RWPE2 (cell line): Measurements from ENCODE around the gene BACE2.
"Not testable (repeated sequence)": the region's sequence is repeated elsewhere in the genome, so short reads cannot be mapped to it uniquely, and the experiment has no call there.

Experiments
- ATAC-seq: fragments of 200-7000 bp; cut with Tn5 transposase; 3 replicates; pipeline ENCODE4 v1.9.1; 2021; ENCODE audit warnings: low read depth
- DNase-seq: peaks from one replicate; pipeline ENCODE4 v3.0.0-alpha.2; 2020; ENCODE audit warnings: low spot score
- H3K27ac ChIP-seq: fragments of 450-650 bp; 2 replicates; pipeline ENCODE4 v1.5.1; 2017; ENCODE audit warnings: mild to moderate bottlenecking; ENCODE audit not compliant: poor library complexity, severe bottlenecking
- H3K27me3 ChIP-seq: fragments of 250-450 bp; sonication (Bioruptor Pico); 2 replicates; pipeline ENCODE4 v1.5.1; 2021; ENCODE audit warnings: mild to moderate bottlenecking, moderate library complexity; ENCODE audit not compliant: insufficient read depth, poor library complexity, severe bottlenecking
- H3K36me3 ChIP-seq: fragments of 250-450 bp; sonication (Bioruptor Pico); 2 replicates; pipeline ENCODE4 v1.5.1; 2020; ENCODE audit warnings: low read depth, mild to moderate bottlenecking, moderate library complexity
- H3K4me1 ChIP-seq: fragments of 250-450 bp; sonication (Bioruptor Pico); 2 replicates; pipeline ENCODE4 v1.5.1; 2021; ENCODE audit warnings: mild to moderate bottlenecking, moderate library complexity; ENCODE audit not compliant: insufficient read depth, poor library complexity, severe bottlenecking
- H3K4me3 ChIP-seq: fragments of 250-450 bp; sonication (Bioruptor Pico); 2 replicates; pipeline ENCODE4 v1.5.1; 2021; ENCODE audit warnings: mild to moderate bottlenecking, moderate library complexity; ENCODE audit not compliant: severe bottlenecking
- H3K9me3 ChIP-seq: fragments of 250-450 bp; sonication (Bioruptor Pico); 2 replicates; pipeline ENCODE4 v1.5.1; 2021; ENCODE audit warnings: mild to moderate bottlenecking, moderate library complexity; ENCODE audit not compliant: severe bottlenecking
- TF ChIP-seq, protein P1 (sequence below): fragments of 450-650 bp; IDR thresholded peaks from one replicate; pipeline ENCODE4 v1.5.1; 2017; ENCODE audit warnings: mild to moderate bottlenecking, moderate library complexity; ENCODE audit not compliant: poor library complexity, severe bottlenecking

BACE2 gene

DNA sequence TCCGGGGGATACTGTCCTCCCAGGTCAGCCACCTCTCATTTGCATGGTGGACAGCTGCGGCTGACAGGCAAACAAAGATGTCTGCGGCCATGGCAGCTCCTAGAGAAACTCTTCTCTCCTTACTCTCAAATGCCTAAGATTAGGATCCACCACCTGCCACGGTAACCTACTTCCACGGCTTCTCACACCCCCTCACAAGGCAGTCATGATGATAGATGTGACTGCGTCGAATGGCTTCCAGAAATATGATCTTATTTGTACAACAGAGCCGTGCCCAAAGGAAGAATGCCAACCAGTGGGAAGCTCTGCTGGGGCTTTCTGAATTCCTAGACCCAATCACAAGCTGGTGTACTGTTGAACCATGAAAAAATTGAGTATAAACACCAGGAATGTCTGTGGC, 73.4 kb downstream of the BACE2 start:
- no peak overlapping the region for H3K27ac ChIP-seq
- H3K9me3 ChIP-seq: no peaks in the 10 kb centered on the region
- DNase-seq (no peak), ATAC-seq (no peak)
- peaks cover 23% of the 10 kb centered on the region for H3K36me3 ChIP-seq
- no peaks in the 10 kb centered on the region for H3K27me3 ChIP-seq
- H3K4me1 ChIP-seq: no peaks in the 10 kb centered on the region
- TF ChIP-seq, protein P1, sequence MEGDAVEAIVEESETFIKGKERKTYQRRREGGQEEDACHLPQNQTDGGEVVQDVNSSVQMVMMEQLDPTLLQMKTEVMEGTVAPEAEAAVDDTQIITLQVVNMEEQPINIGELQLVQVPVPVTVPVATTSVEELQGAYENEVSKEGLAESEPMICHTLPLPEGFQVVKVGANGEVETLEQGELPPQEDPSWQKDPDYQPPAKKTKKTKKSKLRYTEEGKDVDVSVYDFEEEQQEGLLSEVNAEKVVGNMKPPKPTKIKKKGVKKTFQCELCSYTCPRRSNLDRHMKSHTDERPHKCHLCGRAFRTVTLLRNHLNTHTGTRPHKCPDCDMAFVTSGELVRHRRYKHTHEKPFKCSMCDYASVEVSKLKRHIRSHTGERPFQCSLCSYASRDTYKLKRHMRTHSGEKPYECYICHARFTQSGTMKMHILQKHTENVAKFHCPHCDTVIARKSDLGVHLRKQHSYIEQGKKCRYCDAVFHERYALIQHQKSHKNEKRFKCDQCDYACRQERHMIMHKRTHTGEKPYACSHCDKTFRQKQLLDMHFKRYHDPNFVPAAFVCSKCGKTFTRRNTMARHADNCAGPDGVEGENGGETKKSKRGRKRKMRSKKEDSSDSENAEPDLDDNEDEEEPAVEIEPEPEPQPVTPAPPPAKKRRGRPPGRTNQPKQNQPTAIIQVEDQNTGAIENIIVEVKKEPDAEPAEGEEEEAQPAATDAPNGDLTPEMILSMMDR: no peak
- H3K4me3 ChIP-seq: no peak overlapping the region

DNA sequence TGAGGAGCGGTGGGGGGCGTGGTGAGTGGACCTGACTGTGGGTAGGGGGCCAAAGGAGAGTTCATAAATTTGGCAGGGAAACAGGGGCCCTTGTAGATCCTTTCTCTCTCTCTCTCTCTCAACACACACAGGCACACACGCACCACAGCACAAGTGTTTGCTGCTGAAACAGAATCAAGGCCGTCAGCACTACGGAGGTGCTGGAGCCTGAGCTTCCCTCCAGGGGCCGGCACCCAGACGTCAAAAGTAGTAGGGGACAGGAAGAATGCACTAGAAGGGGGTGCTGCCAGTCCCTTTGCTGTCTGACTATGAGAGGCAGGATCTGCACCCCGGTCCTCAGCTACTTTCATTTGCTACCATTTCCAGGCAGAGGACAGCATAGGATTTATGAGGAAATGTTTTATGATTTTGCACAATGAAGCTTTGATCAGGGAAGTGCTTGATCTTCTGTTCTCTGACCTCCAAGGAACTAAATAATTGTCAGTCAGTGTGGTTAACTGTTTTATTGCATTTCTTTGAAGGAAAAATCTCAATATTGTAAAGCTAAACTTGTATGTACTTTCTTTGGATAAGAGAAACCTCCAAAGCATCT, 74.4 kb downstream of the BACE2 start:
- TF ChIP-seq, protein P1: no peak
- Histone ChIP-seq H3K36me3 (peaks cover 21% of the 10 kb centered on the region), H3K4me1 (no peaks in the 10 kb centered on the region), H3K4me3 (no peak overlapping the region), H3K27me3 (no peaks in the 10 kb centered on the region), H3K27ac (no peak overlapping the region), H3K9me3 (no peaks in the 10 kb centered on the region)
- no peak for ATAC-seq
- DNase-seq: no peak

- peaks cover 14% of the 10 kb centered on the region for H3K36me3 ChIP-seq
- ATAC-seq: no peak
- H3K4me1 ChIP-seq: no peaks in the 10 kb centered on the region
- H3K27me3 ChIP-seq: no peaks in the 10 kb centered on the region
- H3K27ac ChIP-seq: no peak overlapping the region
- TF ChIP-seq, protein P1: no peak
- no peak overlapping the region for H3K4me3 ChIP-seq
- DNase-seq: no peak
- no peaks in the 10 kb centered on the region for H3K9me3 ChIP-seq
These were observed 75.1 kb downstream of the BACE2 start for GRCh38 chr21:41243107-41243506.

DNA sequence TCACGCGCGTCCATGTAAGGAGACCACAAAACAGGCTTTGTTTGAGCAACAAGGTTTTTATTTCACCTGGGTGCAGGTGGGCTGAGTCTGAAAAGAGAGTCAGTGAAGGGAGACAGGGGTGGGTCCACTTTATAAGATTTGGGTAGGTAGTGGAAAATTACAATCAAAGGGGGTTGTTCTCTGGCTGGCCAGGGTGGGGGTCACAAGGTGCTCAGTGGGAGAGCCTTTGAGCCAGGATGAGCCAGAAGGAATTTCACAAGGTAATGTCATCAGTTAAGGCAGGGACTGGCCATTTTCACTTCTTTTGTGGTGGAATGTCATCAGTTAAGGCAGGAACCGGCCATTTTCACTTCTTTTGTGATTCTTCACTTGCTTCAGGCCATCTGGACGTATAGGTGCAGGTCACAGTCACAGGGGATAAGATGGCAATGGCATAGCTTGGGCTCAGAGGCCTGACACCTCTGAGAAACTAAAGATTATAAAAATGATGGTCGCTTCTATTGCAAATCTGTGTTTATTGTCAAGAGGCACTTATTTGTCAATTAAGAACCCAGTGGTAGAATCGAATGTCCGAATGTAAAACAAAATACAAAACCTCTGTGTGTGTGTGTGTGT, 76.4 kb downstream of the BACE2 start:
- H3K27me3 ChIP-seq, H3K4me1 ChIP-seq, H3K27ac ChIP-seq, DNase-seq, ATAC-seq, H3K4me3 ChIP-seq, H3K9me3 ChIP-seq: not testable (repeated sequence)
- H3K36me3 ChIP-seq: peaks cover 10% of the 10 kb centered on the region

DNA sequence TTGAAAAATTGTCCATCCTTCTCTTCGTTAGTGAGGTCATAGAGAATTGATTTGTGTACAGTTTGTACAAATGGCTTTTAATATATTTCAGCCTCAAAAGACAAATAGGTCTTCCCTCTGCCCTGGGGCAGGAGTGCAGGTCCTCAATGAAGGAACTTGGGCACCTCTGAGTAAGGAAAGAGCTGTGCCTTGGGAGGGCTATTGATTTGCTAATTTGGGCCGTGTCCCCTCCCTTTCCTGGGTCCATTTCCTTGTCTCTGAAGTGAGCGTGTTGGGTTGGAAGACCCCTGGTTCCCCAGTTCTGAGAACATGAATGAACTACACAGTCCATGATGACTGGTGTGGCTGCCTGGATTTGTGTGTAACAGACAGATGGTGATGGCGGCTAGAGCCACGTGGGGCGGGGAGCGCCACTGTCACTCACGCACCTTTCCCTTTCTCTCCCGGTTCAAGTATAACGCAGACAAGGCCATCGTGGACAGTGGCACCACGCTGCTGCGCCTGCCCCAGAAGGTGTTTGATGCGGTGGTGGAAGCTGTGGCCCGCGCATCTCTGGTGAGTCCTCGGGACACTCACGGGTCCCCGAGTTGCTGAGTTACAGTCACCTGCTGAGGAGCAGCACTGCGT, 77.7 kb downstream of the BACE2 start:
- TF ChIP-seq, protein P1: no peak
- ATAC-seq: no peak
- H3K4me1 ChIP-seq: no peaks in the 10 kb centered on the region
- no peak overlapping the region for H3K27ac ChIP-seq
- no peaks in the 10 kb centered on the region for H3K9me3 ChIP-seq
- H3K27me3 ChIP-seq: no peaks in the 10 kb centered on the region
- peaks cover 11% of the 10 kb centered on the region for H3K36me3 ChIP-seq
- H3K4me3 ChIP-seq: no peak overlapping the region
- no peak for DNase-seq
